ENCODE results near the gene PRKN.

Gene PRKN

GRCh38 chr6:162371121-162371520 is 356.4 kb downstream of the PRKN start:
- H3K36me3 ChIP-seq (ENCODE audit: control insufficient read depth, insufficient read depth, low read length), result no peaks in the 10 kb centered on the region
- H3K4me1 ChIP-seq (ENCODE audit: control insufficient read depth, insufficient read depth, low read length, poor library complexity, severe bottlenecking), result no peaks in the 10 kb centered on the region
- no peaks in the 10 kb centered on the region for H3K9me3 ChIP-seq (ENCODE audit: control insufficient read depth, low read length)
- H3K4me3 ChIP-seq (ENCODE audit: extremely low read depth, insufficient read depth, low read length, poor library complexity, severe bottlenecking), result no peak overlapping the region
- no peak overlapping the region for H3K27ac ChIP-seq (ENCODE audit: low read depth, low read length, severe bottlenecking)
- WGBS, 2 experiments (ENCODE audit: insufficient coverage in 2 of 2), result 87 to 96% methylated on average over 3 to 4 of the region's 5 CpGs

DNA sequence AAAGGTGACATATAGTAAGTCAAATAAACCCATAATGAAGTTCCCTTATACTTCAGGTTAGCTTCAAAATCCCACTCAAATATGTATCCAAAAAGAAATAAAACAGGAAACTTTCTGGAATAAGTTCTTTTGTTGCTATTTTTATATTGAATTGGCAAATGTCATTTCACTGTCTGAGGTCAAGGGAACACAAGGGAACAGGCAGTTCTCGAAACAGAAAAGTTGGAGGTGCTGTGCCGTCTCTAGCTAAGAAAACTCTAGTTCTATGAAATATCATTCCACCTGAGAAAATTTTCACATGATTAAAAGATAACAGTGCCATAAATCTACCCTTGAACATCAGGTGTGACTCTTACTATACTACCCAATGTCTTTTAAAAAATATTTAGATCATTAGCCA is 358.5 kb downstream of the PRKN start:
- no peaks in the 10 kb centered on the region for H3K36me3 ChIP-seq (ENCODE audit: control insufficient read depth, insufficient read depth, low read length)
- H3K27ac ChIP-seq (ENCODE audit: low read depth, low read length, severe bottlenecking), result no peak overlapping the region
- no peak overlapping the region for H3K4me3 ChIP-seq (ENCODE audit: extremely low read depth, insufficient read depth, low read length, poor library complexity, severe bottlenecking)
- 93 to 100% methylated on average over 2 of the region's 2 CpGs for WGBS, 2 experiments (ENCODE audit: insufficient coverage in 2 of 2)
- H3K9me3 ChIP-seq (ENCODE audit: control insufficient read depth, low read length), result no peaks in the 10 kb centered on the region
- H3K4me1 ChIP-seq (ENCODE audit: control insufficient read depth, insufficient read depth, low read length, poor library complexity, severe bottlenecking), result no peaks in the 10 kb centered on the region

GRCh38 chr6:162364488-162364887 is 363.1 kb downstream of the PRKN start:
- no peak overlapping the region for H3K4me3 ChIP-seq (ENCODE audit: extremely low read depth, insufficient read depth, low read length, poor library complexity, severe bottlenecking)
- no peaks in the 10 kb centered on the region for H3K36me3 ChIP-seq (ENCODE audit: control insufficient read depth, insufficient read depth, low read length)
- H3K4me1 ChIP-seq (ENCODE audit: control insufficient read depth, insufficient read depth, low read length, poor library complexity, severe bottlenecking), result no peaks in the 10 kb centered on the region
- no peak overlapping the region for H3K27ac ChIP-seq (ENCODE audit: low read depth, low read length, severe bottlenecking)
- WGBS, 2 experiments (ENCODE audit: insufficient coverage in 2 of 2), result 100% methylated on average over 2 of the region's 4 CpGs; no CpG with 5 or more reads in 1 of the 2 experiments
- no peaks in the 10 kb centered on the region for H3K9me3 ChIP-seq (ENCODE audit: control insufficient read depth, low read length)

- H3K27ac ChIP-seq (ENCODE audit: low read depth, low read length, severe bottlenecking), result no peak overlapping the region
- WGBS, 2 experiments (ENCODE audit: insufficient coverage in 2 of 2), result 42 to 57% methylated on average over 3 to 4 of the region's 4 CpGs
- H3K9me3 ChIP-seq (ENCODE audit: control insufficient read depth, low read length), result no peaks in the 10 kb centered on the region
Measured at GRCh38 chr6:162363757-162364156, 363.8 kb downstream of the PRKN start.

GRCh38 chr6:162360901-162361567 is 366.5 kb downstream of the PRKN start:
- H3K27ac ChIP-seq (ENCODE audit: low read depth, low read length, severe bottlenecking), result no peak overlapping the region
- WGBS, 2 experiments (ENCODE audit: insufficient coverage in 2 of 2), result 80 to 100% methylated on average over 2 of the region's 6 CpGs
- no peaks in the 10 kb centered on the region for H3K36me3 ChIP-seq (ENCODE audit: control insufficient read depth, insufficient read depth, low read length)
- no peaks in the 10 kb centered on the region for H3K4me1 ChIP-seq (ENCODE audit: control insufficient read depth, insufficient read depth, low read length, poor library complexity, severe bottlenecking)
- no peaks in the 10 kb centered on the region for H3K9me3 ChIP-seq (ENCODE audit: control insufficient read depth, low read length)
- H3K4me3 ChIP-seq (ENCODE audit: extremely low read depth, insufficient read depth, low read length, poor library complexity, severe bottlenecking), result no peak overlapping the region

More at GRCh38 chr6:162363757-162364156, 363.8 kb downstream of the PRKN start:
- H3K4me1 ChIP-seq (ENCODE audit: control insufficient read depth, insufficient read depth, low read length, poor library complexity, severe bottlenecking), result no peaks in the 10 kb centered on the region
- no peak overlapping the region for H3K4me3 ChIP-seq (ENCODE audit: extremely low read depth, insufficient read depth, low read length, poor library complexity, severe bottlenecking)
- no peaks in the 10 kb centered on the region for H3K36me3 ChIP-seq (ENCODE audit: control insufficient read depth, insufficient read depth, low read length)

- Histone ChIP-seq H3K9me3 (ENCODE audit: control insufficient read depth, low read length) (no peaks in the 10 kb centered on the region), H3K4me1 (ENCODE audit: control insufficient read depth, insufficient read depth, low read length, poor library complexity, severe bottlenecking) (no peaks in the 10 kb centered on the region), H3K4me3 (ENCODE audit: extremely low read depth, insufficient read depth, low read length, poor library complexity, severe bottlenecking) (no peak overlapping the region), H3K27ac (ENCODE audit: low read depth, low read length, severe bottlenecking) (no peak overlapping the region), H3K36me3 (ENCODE audit: control insufficient read depth, insufficient read depth, low read length) (no peaks in the 10 kb centered on the region)
- no CpG with 5 or more reads among the region's 4 CpGs for WGBS, 2 experiments (ENCODE audit: insufficient coverage in 2 of 2)
Measured at GRCh38 chr6:162358625-162359024, 368.9 kb downstream of the PRKN start.

- Histone ChIP-seq H3K36me3 (ENCODE audit: control insufficient read depth, insufficient read depth, low read length) (no peaks in the 10 kb centered on the region), H3K4me1 (ENCODE audit: control insufficient read depth, insufficient read depth, low read length, poor library complexity, severe bottlenecking) (no peaks in the 10 kb centered on the region), H3K9me3 (ENCODE audit: control insufficient read depth, low read length) (no peaks in the 10 kb centered on the region), H3K4me3 (ENCODE audit: extremely low read depth, insufficient read depth, low read length, poor library complexity, severe bottlenecking) (no peak overlapping the region), H3K27ac (ENCODE audit: low read depth, low read length, severe bottlenecking) (no peak overlapping the region)
- WGBS, 2 experiments (ENCODE audit: insufficient coverage in 2 of 2), result 100% methylated on average over 1 of the region's 4 CpGs
Measured at GRCh38 chr6:162345051-162345511, 382.5 kb downstream of the PRKN start.

DNA sequence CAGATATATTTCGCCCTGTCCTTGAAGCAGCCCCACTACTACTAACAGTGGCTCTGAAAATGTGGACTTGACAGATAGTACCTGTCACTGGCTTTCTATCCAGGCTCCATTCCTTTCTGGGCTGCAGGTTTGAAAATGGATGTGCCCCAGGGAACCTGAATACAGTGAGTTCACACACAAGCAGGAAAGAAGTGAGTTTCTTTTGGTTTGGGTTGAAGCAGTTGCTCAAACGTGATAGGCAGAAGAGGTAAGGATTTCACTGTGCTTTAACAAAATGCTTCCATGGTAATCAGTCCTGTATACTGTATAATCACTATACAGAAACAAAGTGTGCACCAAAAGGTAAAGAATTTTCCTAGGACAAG is 382.9 kb downstream of the PRKN start:
- H3K4me3 ChIP-seq (ENCODE audit: extremely low read depth, insufficient read depth, low read length, poor library complexity, severe bottlenecking), result no peak overlapping the region
- no peaks in the 10 kb centered on the region for H3K4me1 ChIP-seq (ENCODE audit: control insufficient read depth, insufficient read depth, low read length, poor library complexity, severe bottlenecking)
- H3K36me3 ChIP-seq (ENCODE audit: control insufficient read depth, insufficient read depth, low read length), result no peaks in the 10 kb centered on the region
- WGBS, 2 experiments (ENCODE audit: insufficient coverage in 2 of 2), result 58 to 80% methylated on average over 1 to 2 of the region's 2 CpGs
- no peaks in the 10 kb centered on the region for H3K9me3 ChIP-seq (ENCODE audit: control insufficient read depth, low read length)
- H3K27ac ChIP-seq (ENCODE audit: low read depth, low read length, severe bottlenecking), result no peak overlapping the region

DNA sequence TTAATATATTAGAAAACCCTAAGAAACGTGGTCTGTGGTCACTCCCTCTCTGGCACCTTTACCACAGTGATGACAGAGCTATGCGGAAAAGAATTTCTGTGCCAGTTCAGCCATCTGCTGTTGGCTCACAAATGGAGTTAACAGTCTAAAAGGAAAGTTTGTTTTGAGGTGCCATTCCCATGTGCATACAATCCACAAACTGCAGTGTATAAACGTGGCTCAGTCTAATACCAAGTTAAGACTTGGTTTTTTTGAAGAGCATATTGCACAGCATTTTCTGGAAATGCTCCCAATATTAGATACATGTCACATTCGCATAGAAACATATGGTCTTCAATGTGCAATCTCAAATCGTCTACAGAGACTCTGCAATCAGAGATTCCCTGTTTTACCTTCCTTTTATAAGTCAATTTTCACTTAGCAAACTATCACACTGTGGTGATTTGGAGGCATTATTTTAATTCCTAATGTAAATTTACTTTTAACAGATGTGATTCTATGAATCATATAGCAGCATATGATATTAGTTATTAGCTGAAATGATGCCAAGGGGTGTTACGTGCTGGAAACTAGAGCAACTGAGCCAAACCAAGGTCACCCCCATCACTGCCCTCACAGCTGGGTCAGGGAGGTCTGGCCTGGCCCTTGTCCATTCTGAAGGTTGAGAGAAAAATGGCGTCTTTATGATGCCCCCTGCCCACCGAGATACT is 383.5 kb downstream of the PRKN start:
- no peaks in the 10 kb centered on the region for H3K9me3 ChIP-seq (ENCODE audit: control insufficient read depth, low read length)
- H3K4me1 ChIP-seq (ENCODE audit: control insufficient read depth, insufficient read depth, low read length, poor library complexity, severe bottlenecking), result no peaks in the 10 kb centered on the region
- no peak overlapping the region for H3K27ac ChIP-seq (ENCODE audit: low read depth, low read length, severe bottlenecking)
- H3K4me3 ChIP-seq (ENCODE audit: extremely low read depth, insufficient read depth, low read length, poor library complexity, severe bottlenecking), result no peak overlapping the region
- 85% methylated on average over 3 to 5 of the region's 8 CpGs for WGBS, 2 experiments (ENCODE audit: insufficient coverage in 2 of 2)
- no peaks in the 10 kb centered on the region for H3K36me3 ChIP-seq (ENCODE audit: control insufficient read depth, insufficient read depth, low read length)

DNA sequence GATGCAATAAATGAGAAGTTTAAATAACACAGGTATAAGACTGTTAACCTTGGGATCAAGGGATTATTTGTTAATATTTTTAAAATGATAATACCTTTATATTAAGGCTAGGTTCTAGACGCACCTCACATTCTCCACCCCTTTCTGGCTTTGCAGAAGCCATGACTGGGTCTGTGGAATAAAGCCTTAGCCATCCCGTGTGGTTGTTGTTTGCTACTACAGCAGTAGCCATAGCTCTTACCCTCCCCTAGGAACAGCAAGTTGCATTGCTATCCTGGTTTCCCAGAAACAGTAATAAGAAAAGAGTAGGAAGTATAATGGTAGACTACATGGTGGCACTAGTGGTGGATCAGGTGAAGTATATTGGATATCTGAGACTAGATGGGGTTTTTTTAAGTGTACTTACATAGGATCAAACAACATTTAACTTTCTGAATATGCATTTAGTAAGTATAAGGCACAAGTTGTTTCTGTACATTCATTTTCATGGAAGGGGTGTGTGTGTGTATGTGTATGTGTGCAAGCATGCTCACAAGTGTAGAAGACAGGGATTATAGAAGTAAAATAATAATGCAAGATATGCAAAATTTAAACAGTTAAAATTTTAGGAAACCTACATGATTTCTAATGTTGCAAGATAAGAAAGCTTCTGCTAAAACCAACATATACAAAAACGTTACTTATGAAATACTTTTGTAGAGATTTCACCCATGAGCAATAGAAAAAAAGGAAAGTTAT is 384.2 kb downstream of the PRKN start:
- Histone ChIP-seq H3K27ac (ENCODE audit: low read depth, low read length, severe bottlenecking) (no peak overlapping the region), H3K9me3 (ENCODE audit: control insufficient read depth, low read length) (no peaks in the 10 kb centered on the region), H3K36me3 (ENCODE audit: control insufficient read depth, insufficient read depth, low read length) (no peaks in the 10 kb centered on the region), H3K4me1 (ENCODE audit: control insufficient read depth, insufficient read depth, low read length, poor library complexity, severe bottlenecking) (no peaks in the 10 kb centered on the region), H3K4me3 (ENCODE audit: extremely low read depth, insufficient read depth, low read length, poor library complexity, severe bottlenecking) (no peak overlapping the region)
- WGBS, 2 experiments (ENCODE audit: insufficient coverage in 2 of 2), result no CpG with 5 or more reads among the region's 3 CpGs
